Motor neuron (in vitro differentiated cells): ENCODE measurements around the gene LRTM2. TPM values are rescaled to one million over a fixed set of nuclear protein-coding genes. Genes with fewer than 3 reads are reported as not detected.
"Not testable (repeated sequence)": the region's sequence is repeated elsewhere in the genome, so short reads cannot be mapped to it uniquely, and the experiment has no call there.

Experiments used
- ATAC-seq, 8 experiments: fragments of 200-7000 bp; cut with Tn5 transposase; replicated peaks in 6 of 8; 2 replicates each; pipeline ENCODE4 v1.8.0; 2021; ENCODE audit warnings: mild to moderate bottlenecking in 8 of 8, moderate library complexity in 8 of 8
- H3K27ac ChIP-seq, 2 donors: fragments of 250-450 bp; sonication (Bioruptor Pico); 2 replicates each; pipeline ENCODE4 v1.9.0; 2021; ENCODE audit warnings: antibody characterized with exemption in 2 of 2, mild to moderate bottlenecking in 2 of 2, moderate library complexity in 1 of 2
- H3K4me1 ChIP-seq, 2 donors: fragments of 250-450 bp; sonication (Bioruptor Pico); replicated peaks in 1 of 2; 2 replicates each; pipeline ENCODE4 v1.6.1; 2021; ENCODE audit warnings: antibody characterized with exemption in 2 of 2, mild to moderate bottlenecking in 2 of 2, moderate library complexity in 1 of 2
- H3K4me3 ChIP-seq, 5 donors: fragments of 250-450 bp; sonication (Bioruptor Pico); 2 replicates each; pipeline ENCODE4 v1.9.0; 2021; ENCODE audit warnings: antibody characterized with exemption in 5 of 5, mild to moderate bottlenecking in 5 of 5, moderate library complexity in 4 of 5
- WGBS, 10 experiments: fragments of 450-650 bp; shearing (Covaris generic); methylation state at CpG; one replicate each; pipeline ENCODE4 v1.0.0; 2022; 5-methylcytosine and 5-hydroxymethylcytosine counted together
- in situ Hi-C, 9 experiments: fragments of 400-800 bp; cut with MboI; loops; one replicate each; pipeline ENCODE4 v1.15.0; 2021; ENCODE audit warnings: low sequenced_read_pairs in 9 of 9, low pct_unique_long_range_greater_than_20kb in 2 of 9; ENCODE audit not compliant: unreplicated experiment in 9 of 9
- total RNA-seq, 8 experiments: library from RNA; unstranded; fragments of 300-600 nt; gene quantifications; 2 replicates each; pipeline versions ENCODE4 v1.2.3 to v1.2.4, GENCODE V29; 2022

Gene LRTM2
- total RNA-seq, 8 experiments from 2014 or later, result under 0.01 to 0.76 (median 0.25) TPM

- in situ Hi-C loops, result loop anchor here in 1 of 9 experiments (25.0 kb wide), 1 partner anchor 121 kb away; no protein-coding TSS in a partner anchor
- Histone ChIP-seq H3K27ac (peak overlapping the region in 1 of 2 donors; percentile 46), H3K4me1 (peaks cover 6 to 25% of the 10 kb centered on the region in 2 donors), H3K4me3 (no peak overlapping the region)
- 30 to 100% (median 80%) methylated on average over 2 to 14 of the region's 21 CpGs; no CpG with 5 or more reads in 1 of the 10 experiments for WGBS, 10 experiments
- ATAC-seq, result peak in 5 of 8 experiments; percentile 30 to 49 (median 41)
Measured at GRCh38 chr12:1815814-1816729, 4.3 kb upstream of the LRTM2 start.

- Histone ChIP-seq H3K4me3 (no peak overlapping the region), H3K4me1 (peaks cover 6 to 25% of the 10 kb centered on the region in 2 donors), H3K27ac (peak overlapping the region in 1 of 2 donors; percentile 46)
- in situ Hi-C loops, result loop anchor here in 1 of 9 experiments (25.0 kb wide), 1 partner anchor 120 kb away; no protein-coding TSS in a partner anchor
- WGBS, 10 experiments, result 38 to 100% (median 93%) methylated on average over 2 to 6 of the region's 9 CpGs; no CpG with 5 or more reads in 5 of the 10 experiments
- no peak for ATAC-seq
Measured at GRCh38 chr12:1816730-1817348, 3.5 kb upstream of the LRTM2 start.

GRCh38 chr12:1817928-1818327 is 2.4 kb upstream of the LRTM2 start:
- H3K4me3 ChIP-seq, H3K27ac ChIP-seq, ATAC-seq: not testable (repeated sequence)
- in situ Hi-C loops, result loop anchor here in 1 of 9 experiments (25.0 kb wide), 1 partner anchor 119 kb away; no protein-coding TSS in a partner anchor
- WGBS, 10 experiments, result no CpG with 5 or more reads among the region's 28 CpGs
- peaks cover 6 to 25% of the 10 kb centered on the region in 2 donors for H3K4me1 ChIP-seq

- ATAC-seq, result no peak
- in situ Hi-C loops, result loop anchor here in 1 of 9 experiments (25.0 kb wide), 1 partner anchor 118 kb away; no protein-coding TSS in a partner anchor
- WGBS, 10 experiments, result 20 to 100% (median 69%) methylated on average over 1 to 4 of the region's 9 CpGs; no CpG with 5 or more reads in 3 of the 10 experiments
- no peak overlapping the region for H3K4me3 ChIP-seq
- H3K27ac ChIP-seq, result no peak overlapping the region
- H3K4me1 ChIP-seq, result peaks cover 6 to 25% of the 10 kb centered on the region in 2 donors
Measured at GRCh38 chr12:1819050-1819449, 1.3 kb upstream of the LRTM2 start.

DNA sequence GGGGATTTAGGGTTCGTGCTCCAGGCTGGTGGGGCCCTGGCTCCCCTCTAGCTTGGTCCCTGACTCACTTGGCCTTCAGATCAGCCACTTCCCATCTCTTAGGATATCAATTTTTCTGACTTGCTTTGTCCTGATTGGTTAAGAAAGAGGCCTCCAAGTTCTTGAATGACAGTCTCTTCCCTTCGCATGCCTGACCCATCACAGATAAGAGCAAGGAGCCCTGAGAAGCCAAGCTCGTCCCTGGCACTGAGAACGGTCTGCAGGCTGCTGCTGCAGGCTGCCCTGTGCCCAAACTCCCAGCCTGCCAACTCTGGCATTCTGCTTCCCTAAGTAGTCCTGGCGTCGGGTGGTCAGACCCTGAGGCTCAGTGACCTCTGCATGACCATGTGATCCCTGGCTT is 794 bp upstream of the LRTM2 start:
- in situ Hi-C loops, result loop anchor here in 1 of 9 experiments (25.0 kb wide), 1 partner anchor 118 kb away; no protein-coding TSS in a partner anchor
- H3K27ac ChIP-seq, result no peak overlapping the region

GRCh38 chr12:1820896-1821291 is 529 bp downstream of the LRTM2 start:
- no peak for ATAC-seq
- no peak overlapping the region for H3K4me3 ChIP-seq
- in situ Hi-C loops, result loop anchor here in 1 of 9 experiments (25.0 kb wide), 1 partner anchor 116 kb away; no protein-coding TSS in a partner anchor
- WGBS, 10 experiments, result 60 to 73% methylated on average over 2 to 4 of the region's 11 CpGs; no CpG with 5 or more reads in 8 of the 10 experiments
- H3K27ac ChIP-seq, result no peak overlapping the region
- peaks cover 11 to 30% of the 10 kb centered on the region in 2 donors for H3K4me1 ChIP-seq

More for the DNA sequence above, 794 bp upstream of the LRTM2 start:
- ATAC-seq, result no peak
- 14 to 55% (median 50%) methylated on average over 2 to 4 of the region's 6 CpGs; no CpG with 5 or more reads in 7 of the 10 experiments for WGBS, 10 experiments
- peaks cover 6 to 25% of the 10 kb centered on the region in 2 donors for H3K4me1 ChIP-seq
- no peak overlapping the region for H3K4me3 ChIP-seq

- Histone ChIP-seq H3K4me3 (no peak overlapping the region), H3K4me1 (peaks cover 15 to 29% of the 10 kb centered on the region in 2 donors), H3K27ac (no peak overlapping the region)
- ATAC-seq, result no peak
- WGBS, 10 experiments, result 20% methylated on average over 1 of the region's 12 CpGs; no CpG with 5 or more reads in 9 of the 10 experiments
- in situ Hi-C loops, result loop anchor here in 1 of 9 experiments (25.0 kb wide), 1 partner anchor 115 kb away; no protein-coding TSS in a partner anchor
Measured at GRCh38 chr12:1821805-1822204, 1.4 kb downstream of the LRTM2 start.

- Histone ChIP-seq H3K27ac (no peak overlapping the region), H3K4me1 (peaks cover 24 to 37% of the 10 kb centered on the region in 2 donors), H3K4me3 (no peak overlapping the region)
- in situ Hi-C loops, result loop anchor here in 1 of 9 experiments (25.0 kb wide), 1 partner anchor 115 kb away; no protein-coding TSS in a partner anchor
- 10 to 90% (median 47%) methylated on average over 2 to 5 of the region's 11 CpGs; no CpG with 5 or more reads in 5 of the 10 experiments for WGBS, 10 experiments
- ATAC-seq, result no peak
Measured at GRCh38 chr12:1822699-1823098, 2.3 kb downstream of the LRTM2 start.

- ATAC-seq, result no peak
Measured at GRCh38 chr12:1823237-1823636, 2.9 kb downstream of the LRTM2 start.

DNA sequence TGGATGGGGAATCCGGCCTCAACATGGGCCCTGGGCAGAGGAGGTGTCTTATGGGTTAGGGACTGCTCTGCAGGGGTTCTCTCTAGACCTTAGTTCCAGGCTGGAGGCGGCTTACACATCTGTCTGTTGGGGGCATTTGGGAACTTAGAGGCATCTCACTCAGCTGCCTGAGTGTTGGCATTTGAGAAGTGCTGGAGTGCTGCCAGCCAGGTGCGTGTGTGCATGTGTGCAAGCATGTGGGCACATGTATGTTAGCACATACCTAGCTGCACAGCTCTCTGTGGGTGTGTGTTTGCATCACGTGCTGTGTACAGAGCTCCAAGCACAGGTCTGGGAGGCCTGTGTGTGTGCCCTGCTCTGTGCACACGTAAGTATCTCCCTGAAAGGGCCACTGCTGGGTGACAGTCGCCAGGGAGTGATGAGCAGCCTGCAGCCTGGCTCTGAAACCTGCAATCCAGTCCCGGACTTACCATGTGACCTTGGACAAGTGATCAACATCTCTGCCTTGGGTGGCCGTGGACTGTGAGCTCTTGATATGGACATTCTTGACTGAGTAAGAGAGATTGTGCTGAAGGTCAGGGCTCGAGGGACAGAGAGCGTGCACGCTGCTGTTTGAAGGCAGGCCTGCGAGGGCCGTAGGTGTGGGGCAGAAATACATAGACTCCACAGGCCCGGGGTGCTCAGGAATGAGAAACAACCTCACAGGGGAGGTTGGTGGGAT is 5.2 kb downstream of the LRTM2 start:
- Histone ChIP-seq H3K27ac (no peak overlapping the region), H3K4me1 (peaks cover 34 to 45% of the 10 kb centered on the region in 2 donors), H3K4me3 (no peak overlapping the region)
- peak in 5 of 8 experiments; percentile 2 to 55 (median 12) for ATAC-seq
- WGBS, 10 experiments, result 33 to 83% (median 60%) methylated on average over 1 to 6 of the region's 14 CpGs; no CpG with 5 or more reads in 5 of the 10 experiments
- in situ Hi-C loops, result no loop called here

More at GRCh38 chr12:1823237-1823636, 2.9 kb downstream of the LRTM2 start:
- in situ Hi-C loops, result loop anchor here in 1 of 9 experiments (25.0 kb wide), 1 partner anchor 114 kb away; no protein-coding TSS in a partner anchor
- peaks cover 26 to 39% of the 10 kb centered on the region in 2 donors for H3K4me1 ChIP-seq
- no peak overlapping the region for H3K27ac ChIP-seq
- WGBS, 10 experiments, result 57 to 100% (median 100%) methylated on average over 2 to 4 of the region's 10 CpGs; no CpG with 5 or more reads in 5 of the 10 experiments
- H3K4me3 ChIP-seq, result no peak overlapping the region

DNA sequence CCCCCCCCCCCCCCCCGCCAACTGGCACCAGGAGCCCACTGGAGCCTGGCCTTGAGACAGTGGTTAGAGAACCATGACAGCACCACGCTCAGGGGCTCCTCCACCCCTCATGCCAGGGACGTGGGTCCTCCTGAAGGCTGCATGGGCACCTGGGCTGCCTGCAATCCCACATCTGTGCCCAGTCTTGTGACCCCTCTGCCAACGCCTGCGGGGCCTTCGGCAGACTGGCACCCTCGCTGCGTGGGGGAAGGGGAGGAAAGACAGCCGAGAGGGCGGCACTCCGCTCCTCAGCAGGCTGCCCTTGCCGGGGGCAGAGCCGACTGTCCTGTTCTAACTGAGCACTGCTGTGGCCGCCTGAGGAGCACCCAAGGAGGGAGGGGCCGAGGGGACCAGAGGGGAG is 6.0 kb downstream of the LRTM2 start:
- in situ Hi-C loops, result no loop called here
- no peak for ATAC-seq
- no peak overlapping the region for H3K4me3 ChIP-seq
- H3K27ac ChIP-seq, result no peak overlapping the region
- 58 to 70% methylated on average over 2 to 3 of the region's 15 CpGs; no CpG with 5 or more reads in 8 of the 10 experiments for WGBS, 10 experiments
- H3K4me1 ChIP-seq, result peaks cover 34 to 42% of the 10 kb centered on the region in 2 donors
